HG03097 (cell line): Measurements from ENCODE around the gene SEMA3B.

Experiments used
- ATAC-seq: cut with Tn5 transposase; IDR thresholded peaks from one replicate; pipeline ENCODE4 v1.9.1; 2021; ENCODE audit not compliant: unreplicated experiment, low FRiP score

SEMA3B gene

DNA sequence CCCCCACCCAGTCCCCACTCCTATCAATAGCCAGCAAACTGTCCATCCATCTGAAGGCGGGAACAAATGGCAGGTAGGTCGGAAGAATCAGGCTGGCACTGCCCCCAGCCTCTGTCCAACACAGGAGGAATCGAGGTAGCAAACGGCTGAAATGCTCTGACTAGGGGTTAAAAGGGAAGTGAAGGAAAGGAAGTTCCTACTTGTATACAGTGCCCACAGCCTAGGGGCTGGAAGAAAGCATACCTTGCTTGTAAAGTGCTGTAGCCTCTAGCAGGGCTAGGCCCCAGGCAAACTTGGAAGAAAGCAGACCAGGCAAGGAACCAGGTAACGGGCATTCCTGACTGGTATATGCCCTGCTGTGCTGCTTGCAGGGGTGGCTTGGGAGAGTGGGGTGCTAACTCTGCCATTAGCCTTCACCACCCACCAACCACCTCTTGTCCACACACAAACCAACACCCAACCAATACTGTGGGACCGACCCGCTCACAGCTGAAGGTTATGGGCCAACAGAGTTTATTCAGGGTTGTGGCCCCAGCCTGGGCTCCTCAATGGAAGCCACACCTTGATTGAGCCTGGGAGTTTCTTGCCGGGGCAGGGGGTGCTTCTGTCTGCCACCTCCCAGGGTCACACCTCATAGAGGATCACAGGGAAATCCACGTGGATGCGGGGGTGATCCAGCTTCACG is 56.7 kb downstream of the SEMA3B start:
- ATAC-seq = no peak

DNA sequence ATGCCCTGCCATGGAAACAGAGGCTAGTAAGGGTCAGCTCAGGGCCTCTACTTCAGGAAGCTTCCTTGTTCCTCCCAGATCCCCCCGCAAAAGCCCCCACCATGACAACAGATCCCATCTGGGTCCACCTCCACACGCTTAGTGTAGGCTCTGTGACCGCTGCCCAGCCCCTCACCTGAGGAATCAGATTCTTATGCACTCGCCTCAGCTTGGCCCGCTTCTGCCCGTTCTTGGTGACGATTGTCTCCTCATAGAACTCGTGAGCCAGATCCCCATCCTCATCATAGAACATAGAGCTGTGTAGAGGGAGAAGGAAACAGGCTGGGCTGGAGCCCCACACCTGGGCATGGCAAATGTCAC is 57.2 kb downstream of the SEMA3B start:
- no peak for ATAC-seq

DNA sequence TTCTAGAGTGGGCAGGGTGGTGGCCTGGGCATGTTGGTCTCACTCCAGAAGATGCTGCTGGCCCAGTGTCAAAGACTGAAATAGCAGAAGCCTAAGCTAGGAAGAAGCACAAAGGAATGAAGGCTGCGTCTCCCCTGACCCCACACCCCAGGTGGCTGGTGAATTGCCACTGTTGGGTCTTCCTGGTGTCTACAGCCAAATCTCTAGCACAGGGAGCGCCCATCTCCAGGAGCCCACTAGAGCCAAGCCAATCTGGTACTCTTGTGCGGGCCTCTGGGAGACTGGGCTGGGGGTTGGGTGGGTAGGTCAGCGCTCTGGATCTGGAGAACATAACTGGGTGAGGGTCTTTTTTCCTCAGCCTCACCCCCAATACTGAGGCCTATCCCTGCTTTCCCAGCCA is 58.2 kb downstream of the SEMA3B start:
- no peak for ATAC-seq
